Keratinocyte (primary cell): Measurements from ENCODE around the gene DUSP10. TPM values are rescaled to one million over a fixed set of nuclear protein-coding genes. Genes with fewer than 3 reads are reported as not detected.

Source experiments
- DNase-seq: peaks from one replicate; pipeline ENCODE4 v3.0.0-alpha.2; 2011; ENCODE audit warnings: low read depth, missing footprints, low spot score
- FAIRE-seq: peaks from 2 replicates; lab custom pipeline; 2011; peaks lifted over from hg19 to GRCh38; lab: Jason Lieb, UNC
- H2AFZ ChIP-seq: 2 replicates; pipeline ENCODE4 v1.6.0; 2012; ENCODE audit warnings: low read length, control low read depth, inconsistent platforms; ENCODE audit not compliant: control insufficient read depth
- H3K27ac ChIP-seq: 2 replicates; pipeline ENCODE4 v1.5.1; 2011; ENCODE audit warnings: low read length; ENCODE audit not compliant: control insufficient read depth, insufficient read depth
- H3K27me3 ChIP-seq: 3 replicates; pipeline ENCODE4 v1.6.0; 2011; ENCODE audit warnings: low read length; ENCODE audit not compliant: control insufficient read depth, insufficient read depth; ENCODE audit errors: extremely low read depth
- H3K36me3 ChIP-seq, 2 experiments: 2 replicates in 1 of 2; 3 replicates in 1 of 2; pipeline ENCODE4 v1.5.1; 2011; ENCODE audit warnings: low read length in 2 of 2, mild to moderate bottlenecking in 1 of 2; ENCODE audit not compliant: control insufficient read depth in 2 of 2, insufficient read depth in 2 of 2; ENCODE audit errors: extremely low read depth in 1 of 2
- H3K4me1 ChIP-seq: 3 replicates; pipeline ENCODE4 v1.5.1; 2011; ENCODE audit warnings: low read length; ENCODE audit not compliant: control insufficient read depth, insufficient read depth; ENCODE audit errors: extremely low read depth
- H3K4me2 ChIP-seq: 3 replicates; pipeline ENCODE4 v1.6.0; 2011; ENCODE audit warnings: low read depth, low read length; ENCODE audit not compliant: control insufficient read depth, insufficient read depth; ENCODE audit errors: extremely low read depth
- H3K4me3 ChIP-seq, 3 experiments: fragments of 200-600 bp in 1 of 3; sonication (generic) in 1 of 3; 2 replicates in 2 of 3; 3 replicates in 1 of 3; pipeline ENCODE4 v1.5.1; 2011 to 2016; ENCODE audit warnings: low read length in 3 of 3, mild to moderate bottlenecking in 3 of 3, control low read depth in 2 of 3, inconsistent platforms in 1 of 3, low read depth in 1 of 3, mixed read lengths in 1 of 3, mixed run types in 1 of 3, moderate library complexity in 1 of 3; ENCODE audit not compliant: control insufficient read depth in 2 of 3, insufficient read depth in 2 of 3; ENCODE audit errors: extremely low read depth in 1 of 3
- H3K79me2 ChIP-seq: 2 replicates; pipeline ENCODE4 v1.6.0; 2012; ENCODE audit warnings: low read length; ENCODE audit not compliant: control insufficient read depth, insufficient read depth
- H3K9ac ChIP-seq: 3 replicates; pipeline ENCODE4 v1.6.0; 2011; ENCODE audit warnings: low read length; ENCODE audit not compliant: control insufficient read depth, insufficient read depth; ENCODE audit errors: extremely low read depth
- H3K9me1 ChIP-seq: 3 replicates; pipeline ENCODE4 v1.6.0; 2011; ENCODE audit warnings: low read length; ENCODE audit not compliant: control insufficient read depth, insufficient read depth; ENCODE audit errors: extremely low read depth
- H3K9me3 ChIP-seq: 2 replicates; pipeline ENCODE4 v1.5.1; 2012; ENCODE audit warnings: low read depth, low read length; ENCODE audit not compliant: control insufficient read depth
- H4K20me1 ChIP-seq: 3 replicates; pipeline ENCODE4 v1.6.0; 2011; ENCODE audit warnings: low read length; ENCODE audit not compliant: control insufficient read depth, insufficient read depth; ENCODE audit errors: extremely low read depth
- CTCF ChIP-seq, 3 experiments: IDR thresholded peaks in 1 of 3; conservative IDR thresholded peaks in 1 of 3; optimal IDR thresholded peaks in 1 of 3; 2 replicates in 2 of 3; 3 replicates in 1 of 3; pipeline versions ENCODE3 to v1.5.1; 2011; ENCODE audit warnings: low read length in 3 of 3, mild to moderate bottlenecking in 3 of 3, moderate library complexity in 2 of 3, control low read depth in 1 of 3, inconsistent platforms in 1 of 3; ENCODE audit not compliant: insufficient read depth in 2 of 3; ENCODE audit errors: extremely low read depth in 1 of 3
- EZH2 ChIP-seq: IDR thresholded peaks from one replicate; pipeline ENCODE4 v1.6.1; 2012; ENCODE audit warnings: inconsistent platforms, mild to moderate bottlenecking, low read length, moderate library complexity
- dilution Hi-C: fragments of 300-500 bp; cut with MboI; formaldehyde crosslinking; loops from one replicate; pipeline ENCODE4 v1.7.0; 2020; ENCODE audit warnings: low sequenced_read_pairs; ENCODE audit not compliant: extremely low pct_ligation_motif_present
- polyA plus RNA-seq, 5 experiments: library from polyadenylated mRNA; depleted of rRNA in 3 of 5; stranded (reverse) in 3 of 5; stranded (forward) in 1 of 5; unstranded in 1 of 5; fragments of >200 nt; gene quantifications; 1 replicate in 1 of 5; 2 replicates in 3 of 5; 3 replicates in 1 of 5; pipeline versions ENCODE4 v1.2.1 to v1.2.3, GENCODE V29; 2011 to 2012; ENCODE audit warnings: missing spikeins in 2 of 5, low read depth in 1 of 5, low replicate concordance in 1 of 5

The DUSP10 gene
- polyA plus RNA-seq, 1 donor (not counting 4 experiments of a cell fraction or from before 2014, with no cell fraction given), result 15.1 TPM

GRCh38 chr1:221766210-221766609, 24.3 kb upstream of the DUSP10 start:
- Histone ChIP-seq H4K20me1 (no peaks in the 10 kb centered on the region), H3K4me3 (no peak overlapping the region), H3K9me3 (no peaks in the 10 kb centered on the region), H3K27ac (no peak overlapping the region), H3K4me1 (no peaks in the 10 kb centered on the region), H3K9me1 (no peaks in the 10 kb centered on the region), H2AFZ (no peak overlapping the region), H3K4me2 (no peak overlapping the region), H3K27me3 (no peaks in the 10 kb centered on the region), H3K36me3 (no peaks in the 10 kb centered on the region), H3K79me2 (no peaks in the 10 kb centered on the region), H3K9ac (no peak overlapping the region)
- no peak for DNase-seq
- FAIRE-seq, result no peak
- dilution Hi-C loops, result no loop called here
- TF ChIP-seq CTCF (optimal IDR thresholded peaks at IDR 0.05 in 1 of 3, IDR thresholded peaks at IDR 0.05 in 1 of 3, conservative IDR thresholded peaks at IDR 0.05 in 1 of 3; ENCODE audit: extremely low read depth in 1 of 3, insufficient read depth in 2 of 3, low read length in 3 of 3) (no peak), EZH2 (no peak)

DNA sequence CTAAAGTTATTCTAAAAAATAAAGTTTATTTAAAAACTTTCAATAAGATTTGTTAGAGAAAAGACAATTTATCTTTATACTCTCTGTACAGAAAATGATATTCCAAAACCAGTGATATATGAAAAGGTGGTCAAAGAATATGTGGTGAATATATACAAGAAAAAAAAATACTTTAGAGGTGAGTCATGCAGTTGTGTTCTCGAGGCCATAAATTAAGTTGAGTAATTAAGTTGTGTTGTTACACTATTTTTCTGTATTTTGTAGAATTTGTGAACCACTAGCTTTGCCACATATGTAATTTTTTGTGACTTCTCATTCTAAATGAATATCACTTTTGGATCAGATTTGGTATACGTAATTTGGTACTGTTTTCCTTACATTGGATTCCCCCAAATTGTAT, 23.6 kb upstream of the DUSP10 start:
- no peak overlapping the region for H3K9ac ChIP-seq
- no peak for FAIRE-seq
- H3K4me2 ChIP-seq, result no peak overlapping the region
- TF ChIP-seq EZH2 (no peak), CTCF (optimal IDR thresholded peaks at IDR 0.05 in 1 of 3, IDR thresholded peaks at IDR 0.05 in 1 of 3, conservative IDR thresholded peaks at IDR 0.05 in 1 of 3; ENCODE audit: extremely low read depth in 1 of 3, insufficient read depth in 2 of 3, low read length in 3 of 3) (no peak)
- H3K27me3 ChIP-seq, result no peaks in the 10 kb centered on the region
- H3K27ac ChIP-seq, result no peak overlapping the region
- H3K9me3 ChIP-seq, result no peaks in the 10 kb centered on the region
- H3K4me1 ChIP-seq, result no peaks in the 10 kb centered on the region
- no peaks in the 10 kb centered on the region for H3K79me2 ChIP-seq
- no peak for DNase-seq
- H3K9me1 ChIP-seq, result no peaks in the 10 kb centered on the region
- H3K36me3 ChIP-seq, result no peaks in the 10 kb centered on the region
- no peak overlapping the region for H2AFZ ChIP-seq
- dilution Hi-C loops, result no loop called here
- H4K20me1 ChIP-seq, result no peaks in the 10 kb centered on the region
- H3K4me3 ChIP-seq, result no peak overlapping the region
